ENCODE data around the gene DHX38.

DNA sequence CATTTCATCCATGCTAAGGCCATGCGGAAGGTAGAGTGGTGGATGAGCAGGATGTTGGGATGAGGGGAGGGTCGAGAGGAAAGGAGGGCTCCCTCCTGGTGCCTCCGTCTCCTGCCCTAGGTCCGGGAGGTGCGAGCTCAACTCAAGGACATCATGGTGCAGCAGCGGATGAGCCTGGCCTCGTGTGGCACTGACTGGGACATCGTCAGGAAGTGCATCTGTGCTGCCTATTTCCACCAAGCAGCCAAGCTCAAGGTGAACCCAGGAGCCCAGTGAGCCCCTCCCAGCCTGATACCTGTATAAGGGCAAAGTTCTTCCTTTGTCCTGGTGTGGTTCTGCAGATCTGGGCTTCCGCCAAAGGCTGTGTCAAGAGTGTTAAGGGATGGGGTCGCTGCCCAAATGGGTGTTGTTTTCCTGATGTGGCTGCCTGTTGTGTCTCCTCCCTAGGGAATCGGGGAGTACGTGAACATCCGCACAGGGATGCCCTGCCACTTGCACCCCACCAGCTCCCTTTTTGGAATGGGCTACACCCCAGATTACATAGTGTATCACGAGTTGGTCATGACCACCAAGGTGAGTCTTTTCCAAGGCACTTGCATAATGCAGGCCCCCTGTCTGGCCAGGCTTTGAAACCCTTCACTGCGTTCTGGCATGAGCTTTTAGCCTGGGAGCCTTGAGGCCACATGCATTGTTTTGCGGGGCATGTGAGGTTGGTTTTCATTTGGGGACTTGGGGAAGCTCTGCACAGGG lies 14.9 kb downstream of the DHX38 start:
- TF ChIP-seq GATA2 (IDR thresholded peaks at IDR 0.05; ENCODE audit: low read depth, low read length), result no peak
- no peak for TF ChIP-seq GATA3 (IDR thresholded peaks at IDR 0.05; ENCODE audit: low read depth, low read length)

Measured in SH-SY5Y (cell line).